ENCODE measurements around the gene CLINT1. TPM values are rescaled to one million over a fixed set of nuclear protein-coding genes. Genes with fewer than 3 reads are reported as not detected.

The CLINT1 gene
- total and polyA plus RNA-seq, 9 of the 15 experiments (the other 6 are each of a cell fraction or from before 2014, with no cell fraction given), result 23.6 to 125 (median 71.4) TPM

GRCh38 chr5:157817387-157817702, 41.6 kb downstream of the CLINT1 start:
- H3K9me3 ChIP-seq (replicated peaks; ENCODE audit: control insufficient read depth, insufficient read depth, low read depth, low read length), result no peaks in the 10 kb centered on the region
- H3K27me3 ChIP-seq (ENCODE audit: control insufficient read depth in 2 of 2, insufficient read depth in 2 of 2, low read length in 2 of 2), result no peaks in the 10 kb centered on the region
- no peaks in the 10 kb centered on the region for H3K9me1 ChIP-seq (ENCODE audit: control insufficient read depth, insufficient read depth, low read length)
- ChIA-PET POLR2A (interaction anchor here (0.6 kb wide), 1 partner anchor 349 kb away, joined by 3 read pairs; no protein-coding TSS in a partner anchor), CTCF (ENCODE audit: low intra/inter-chr PET ratio) (interaction anchor here (0.5 to 3.1 kb wide), 7 partner anchors 101 to 1290 kb away, joined by 3 to 17 read pairs (median 3); no protein-coding TSS in a partner anchor)
- peaks cover 51% of the 10 kb centered on the region for H3K36me3 ChIP-seq (ENCODE audit: control insufficient read depth, insufficient read depth, low read length)
- H3K4me2 ChIP-seq (ENCODE audit: insufficient read depth, low read length), result no peak overlapping the region
- WGBS (ENCODE audit: insufficient coverage, low coverage, missing lambda C conversion rate), result 86% methylated on average over 5 of the region's 5 CpGs
- no peak overlapping the region for H3K4me3 ChIP-seq
- peaks cover 55% of the 10 kb centered on the region for H3K79me2 ChIP-seq (ENCODE audit: control insufficient read depth, insufficient read depth, low read length)
- intact Hi-C loops (cut with micrococcal nuclease) (no loop called here), in situ Hi-C loops (cut with MboI) (no loop called here)
- ATAC-seq (no peak), FAIRE-seq (no peak), DNase-seq (ENCODE audit: extremely low read depth in 1 of 4, low spot score in 3 of 4) (no peak)
- H3K9ac ChIP-seq (ENCODE audit: insufficient read depth in 1 of 2, low read depth in 2 of 2, low read length in 2 of 2), result no peak overlapping the region
- no TSS peak for BruUV-seq (replicated peaks)
- no peaks in the 10 kb centered on the region; the same call in 1 of the 2 replicates for H4K20me1 ChIP-seq (replicated peaks; ENCODE audit: control insufficient read depth, insufficient read depth, low read length)
- H3K27ac ChIP-seq (ENCODE audit: extremely low read depth, low read depth, low read length), result no peak overlapping the region
- H2AFZ ChIP-seq (ENCODE audit: low read depth, low read length), result no peak overlapping the region
- no peaks in the 10 kb centered on the region; a peak in 1 of 5 replicates for H3K4me1 ChIP-seq (replicated peaks in 1 of 2; ENCODE audit: control insufficient read depth in 2 of 2, insufficient read depth in 2 of 2, low read length in 2 of 2)
- TF ChIP-seq, protein P1, sequence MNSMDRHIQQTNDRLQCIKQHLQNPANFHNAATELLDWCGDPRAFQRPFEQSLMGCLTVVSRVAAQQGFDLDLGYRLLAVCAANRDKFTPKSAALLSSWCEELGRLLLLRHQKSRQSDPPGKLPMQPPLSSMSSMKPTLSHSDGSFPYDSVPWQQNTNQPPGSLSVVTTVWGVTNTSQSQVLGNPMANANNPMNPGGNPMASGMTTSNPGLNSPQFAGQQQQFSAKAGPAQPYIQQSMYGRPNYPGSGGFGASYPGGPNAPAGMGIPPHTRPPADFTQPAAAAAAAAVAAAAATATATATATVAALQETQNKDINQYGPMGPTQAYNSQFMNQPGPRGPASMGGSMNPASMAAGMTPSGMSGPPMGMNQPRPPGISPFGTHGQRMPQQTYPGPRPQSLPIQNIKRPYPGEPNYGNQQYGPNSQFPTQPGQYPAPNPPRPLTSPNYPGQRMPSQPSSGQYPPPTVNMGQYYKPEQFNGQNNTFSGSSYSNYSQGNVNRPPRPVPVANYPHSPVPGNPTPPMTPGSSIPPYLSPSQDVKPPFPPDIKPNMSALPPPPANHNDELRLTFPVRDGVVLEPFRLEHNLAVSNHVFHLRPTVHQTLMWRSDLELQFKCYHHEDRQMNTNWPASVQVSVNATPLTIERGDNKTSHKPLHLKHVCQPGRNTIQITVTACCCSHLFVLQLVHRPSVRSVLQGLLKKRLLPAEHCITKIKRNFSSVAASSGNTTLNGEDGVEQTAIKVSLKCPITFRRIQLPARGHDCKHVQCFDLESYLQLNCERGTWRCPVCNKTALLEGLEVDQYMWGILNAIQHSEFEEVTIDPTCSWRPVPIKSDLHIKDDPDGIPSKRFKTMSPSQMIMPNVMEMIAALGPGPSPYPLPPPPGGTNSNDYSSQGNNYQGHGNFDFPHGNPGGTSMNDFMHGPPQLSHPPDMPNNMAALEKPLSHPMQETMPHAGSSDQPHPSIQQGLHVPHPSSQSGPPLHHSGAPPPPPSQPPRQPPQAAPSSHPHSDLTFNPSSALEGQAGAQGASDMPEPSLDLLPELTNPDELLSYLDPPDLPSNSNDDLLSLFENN (IDR thresholded peaks at IDR 0.05; ENCODE audit: low read depth in 2 of 2, low read length in 2 of 2), result no peak
- TF ChIP-seq, protein P2, sequence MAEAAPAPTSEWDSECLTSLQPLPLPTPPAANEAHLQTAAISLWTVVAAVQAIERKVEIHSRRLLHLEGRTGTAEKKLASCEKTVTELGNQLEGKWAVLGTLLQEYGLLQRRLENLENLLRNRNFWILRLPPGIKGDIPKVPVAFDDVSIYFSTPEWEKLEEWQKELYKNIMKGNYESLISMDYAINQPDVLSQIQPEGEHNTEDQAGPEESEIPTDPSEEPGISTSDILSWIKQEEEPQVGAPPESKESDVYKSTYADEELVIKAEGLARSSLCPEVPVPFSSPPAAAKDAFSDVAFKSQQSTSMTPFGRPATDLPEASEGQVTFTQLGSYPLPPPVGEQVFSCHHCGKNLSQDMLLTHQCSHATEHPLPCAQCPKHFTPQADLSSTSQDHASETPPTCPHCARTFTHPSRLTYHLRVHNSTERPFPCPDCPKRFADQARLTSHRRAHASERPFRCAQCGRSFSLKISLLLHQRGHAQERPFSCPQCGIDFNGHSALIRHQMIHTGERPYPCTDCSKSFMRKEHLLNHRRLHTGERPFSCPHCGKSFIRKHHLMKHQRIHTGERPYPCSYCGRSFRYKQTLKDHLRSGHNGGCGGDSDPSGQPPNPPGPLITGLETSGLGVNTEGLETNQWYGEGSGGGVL (CRISPR knock-in tag; IDR thresholded peaks at IDR 0.05), result no peak
- TF ChIP-seq POLR2B (IDR thresholded peaks at IDR 0.05; ENCODE audit: low read depth, partially characterized antibody) (no peak), ZNF263 (CRISPR knock-in tag; IDR thresholded peaks at IDR 0.05; ENCODE audit: borderline replicate concordance) (no peak)

Data from K562 (cell line).